ENCODE data around the gene CFAP210. TPM values are rescaled to one million over a fixed set of nuclear protein-coding genes. Genes with fewer than 3 reads are reported as not detected.

Gene CFAP210
- total RNA-seq, 1 donor from 2014 or later = 1.2 TPM

DNA sequence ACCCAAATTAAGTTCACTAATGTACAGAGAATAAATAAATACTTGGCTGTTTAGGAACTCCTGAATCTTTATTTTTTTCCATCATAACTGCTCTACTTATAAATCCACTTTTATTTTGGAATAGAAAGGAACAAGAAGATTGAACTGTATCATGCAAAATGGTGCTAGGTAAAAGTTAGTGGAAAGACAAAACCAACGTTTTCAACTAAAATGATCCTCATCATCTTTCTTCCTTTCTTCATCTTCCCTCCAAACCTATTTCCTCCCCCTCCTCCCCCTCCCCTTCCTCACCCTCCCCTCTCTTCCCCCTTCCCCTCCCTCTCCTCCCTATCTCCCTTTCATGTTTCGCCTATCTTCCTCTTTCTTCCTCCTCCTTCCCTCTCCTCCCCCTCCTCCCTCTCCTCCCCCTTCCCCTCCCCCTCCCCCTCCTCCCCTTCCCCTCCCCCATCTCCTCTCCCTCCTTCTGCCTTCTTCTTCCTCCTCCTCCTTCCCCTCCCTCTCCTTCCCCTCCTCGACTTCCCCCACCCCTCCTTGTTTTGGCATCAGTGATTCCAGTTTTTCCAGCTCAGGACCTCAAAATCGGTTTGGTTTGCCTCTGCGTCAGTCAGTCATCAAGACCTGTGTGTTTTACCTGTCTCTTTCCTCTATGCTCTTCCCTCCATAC lies 44.5 kb upstream of the CFAP210 start:
- peaks cover 35% of the 10 kb centered on the region for H3K36me3 Mint-ChIP-seq
- Histone ChIP-seq H3K4me1 (peaks cover 34% of the 10 kb centered on the region), H3K4me2 (no peak overlapping the region), H2AFZ (replicated peaks) (no peak overlapping the region), H3K36me3 (peaks cover 12% of the 10 kb centered on the region), H4K20me1 (ENCODE audit: low read depth) (peaks cover 73% of the 10 kb centered on the region), H3K79me2 (ENCODE audit: low read depth) (peaks cover 90% of the 10 kb centered on the region), H3K9ac (no peak overlapping the region), H3K4me3 (no peak overlapping the region), H3K27me3 (no peaks in the 10 kb centered on the region), H3K27ac (no peak overlapping the region), H3K9me3 (ENCODE audit: low read depth) (no peaks in the 10 kb centered on the region), H3F3A (ENCODE audit: low read depth) (peaks cover 1% of the 10 kb centered on the region)
- peaks cover 32% of the 10 kb centered on the region for H3K4me1 Mint-ChIP-seq
- no peak overlapping the region for H3K4me3 Mint-ChIP-seq
- peaks cover 2% of the 10 kb centered on the region for H3K27me3 Mint-ChIP-seq (ENCODE audit: insufficient read depth, low read depth)
- no peak overlapping the region for H3K27ac Mint-ChIP-seq
- DNase-seq (ENCODE audit: low spot score) = no peak
- H3K9me3 Mint-ChIP-seq = no peaks in the 10 kb centered on the region
- TF ChIP-seq EZH2 (IDR thresholded peaks at IDR 0.05) (no peak), EZH2phosphoT487 (IDR thresholded peaks at IDR 0.05) (no peak), CTCF (IDR thresholded peaks at IDR 0.05) (no peak)

DNA sequence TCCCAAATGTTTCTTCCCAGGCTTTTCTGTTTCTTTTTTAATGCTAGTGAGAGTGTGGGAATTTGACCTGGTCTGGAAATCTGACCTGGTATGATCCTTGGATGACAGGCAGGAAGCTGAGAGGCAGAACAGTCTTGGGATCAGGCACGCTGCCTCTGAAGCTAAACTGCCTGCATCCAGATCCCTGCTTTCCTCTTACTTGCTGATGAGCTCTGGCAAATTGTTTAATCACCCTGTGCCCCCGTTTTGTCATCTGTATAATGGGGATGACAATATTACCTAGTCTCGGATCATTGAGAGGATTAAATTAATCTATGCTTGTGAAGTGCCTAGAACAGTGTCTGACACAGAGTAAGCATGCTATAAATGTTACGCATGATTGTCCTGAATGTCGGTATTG lies 42.7 kb upstream of the CFAP210 start:
- peaks cover 73% of the 10 kb centered on the region for H3K79me2 ChIP-seq (ENCODE audit: low read depth)
- no peak overlapping the region for H3K27ac ChIP-seq
- peaks cover 4% of the 10 kb centered on the region for H3K27me3 Mint-ChIP-seq (ENCODE audit: insufficient read depth, low read depth)
- H3K36me3 Mint-ChIP-seq = peaks cover 29% of the 10 kb centered on the region
- H3K4me3 ChIP-seq = peak overlapping the region; percentile 94
- H3K9ac ChIP-seq = no peak overlapping the region
- peaks cover 39% of the 10 kb centered on the region for H3K4me1 Mint-ChIP-seq
- H3K9me3 Mint-ChIP-seq = no peaks in the 10 kb centered on the region
- H2AFZ ChIP-seq (replicated peaks) = no peak overlapping the region
- H3F3A ChIP-seq (ENCODE audit: low read depth) = peaks cover 19% of the 10 kb centered on the region
- H3K4me3 Mint-ChIP-seq = peak overlapping the region; percentile 59
- H4K20me1 ChIP-seq (ENCODE audit: low read depth) = peaks cover 59% of the 10 kb centered on the region
- DNase-seq (ENCODE audit: low spot score) = no peak
- peaks cover 7% of the 10 kb centered on the region for H3K36me3 ChIP-seq
- H3K27ac Mint-ChIP-seq = peak overlapping the region; percentile 22
- peaks cover 28% of the 10 kb centered on the region for H3K4me1 ChIP-seq
- H3K27me3 ChIP-seq = peaks cover 13% of the 10 kb centered on the region
- TF ChIP-seq EZH2 (IDR thresholded peaks at IDR 0.05) = no peak
- no peak for TF ChIP-seq CTCF (IDR thresholded peaks at IDR 0.05)
- no peak for TF ChIP-seq EZH2phosphoT487 (IDR thresholded peaks at IDR 0.05)
- peak overlapping the region; percentile 100 for H3K4me2 ChIP-seq
- no peaks in the 10 kb centered on the region for H3K9me3 ChIP-seq (ENCODE audit: low read depth)

DNA sequence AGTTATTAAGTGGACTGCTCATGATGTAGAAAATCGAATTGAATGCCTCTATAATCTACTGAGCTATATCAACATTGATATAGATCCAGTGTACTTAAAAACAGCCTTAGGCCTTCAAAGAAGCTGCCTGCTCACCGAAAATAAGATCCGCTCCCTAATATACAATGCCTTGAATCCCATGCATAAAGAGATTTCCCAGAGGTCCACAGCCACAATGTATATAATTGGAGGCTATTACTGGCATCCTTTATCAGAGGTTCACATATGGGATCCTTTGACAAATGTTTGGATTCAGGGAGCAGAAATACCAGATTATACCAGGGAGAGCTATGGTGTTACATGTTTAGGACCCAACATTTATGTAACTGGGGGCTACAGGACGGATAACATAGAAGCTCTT lies 41.4 kb upstream of the CFAP210 start:
- H3K9me3 Mint-ChIP-seq = no peaks in the 10 kb centered on the region
- peak overlapping the region; percentile 100 for H3K4me2 ChIP-seq
- H3K9ac ChIP-seq = peak overlapping the region; percentile 74
- no peak overlapping the region for H2AFZ ChIP-seq (replicated peaks)
- peaks cover 4% of the 10 kb centered on the region for H3K27me3 Mint-ChIP-seq (ENCODE audit: insufficient read depth, low read depth)
- H3K4me3 Mint-ChIP-seq = peak overlapping the region; percentile 93
- peaks cover 19% of the 10 kb centered on the region for H3K27me3 ChIP-seq
- no peak overlapping the region for H3K27ac ChIP-seq
- H3K9me3 ChIP-seq (ENCODE audit: low read depth) = no peaks in the 10 kb centered on the region
- H3K36me3 Mint-ChIP-seq = peaks cover 22% of the 10 kb centered on the region
- peak overlapping the region; percentile 94 for H3K4me3 ChIP-seq
- TF ChIP-seq EZH2phosphoT487 (IDR thresholded peaks at IDR 0.05) (no peak), EZH2 (IDR thresholded peaks at IDR 0.05) (no peak), CTCF (IDR thresholded peaks at IDR 0.05) (no peak)
- peaks cover 39% of the 10 kb centered on the region for H3K4me1 Mint-ChIP-seq
- H3K27ac Mint-ChIP-seq = no peak overlapping the region
- DNase-seq (ENCODE audit: low spot score) = no peak
- H3K4me1 ChIP-seq = peaks cover 28% of the 10 kb centered on the region
- H3K36me3 ChIP-seq = no peaks in the 10 kb centered on the region
- peaks cover 60% of the 10 kb centered on the region for H3K79me2 ChIP-seq (ENCODE audit: low read depth)
- H4K20me1 ChIP-seq (ENCODE audit: low read depth) = peaks cover 47% of the 10 kb centered on the region
- H3F3A ChIP-seq (ENCODE audit: low read depth) = peaks cover 24% of the 10 kb centered on the region
